Fibroblast of lung (primary cell): ENCODE data around the gene MEPE. TPM values are rescaled to one million over a fixed set of nuclear protein-coding genes. Genes with fewer than 3 reads are reported as not detected.

Experiments used
- DNase-seq, 2 donors: peaks; one replicate each; pipeline versions ENCODE4 v3.0.0 to v3.0.0-alpha.2; 2010; ENCODE audit warnings: low read depth in 2 of 2
- H2AFZ ChIP-seq: 2 replicates; pipeline ENCODE4 v1.5.1; 2012; ENCODE audit warnings: low read length, control low read depth, inconsistent platforms
- H3K27ac ChIP-seq: 2 replicates; pipeline ENCODE4 v1.5.1; 2011; ENCODE audit warnings: low read length, control low read depth; ENCODE audit not compliant: insufficient read depth
- H3K27me3 ChIP-seq: 2 replicates; pipeline ENCODE4 v1.5.1; 2011; ENCODE audit warnings: mild to moderate bottlenecking, low read length; ENCODE audit not compliant: control insufficient read depth, insufficient read depth
- H3K36me3 ChIP-seq: 2 replicates; pipeline ENCODE4 v1.5.1; 2011; ENCODE audit warnings: low read length; ENCODE audit not compliant: control insufficient read depth, insufficient read depth
- H3K4me1 ChIP-seq: 2 replicates; pipeline ENCODE4 v1.5.1; 2011; ENCODE audit warnings: low read length; ENCODE audit not compliant: control insufficient read depth, insufficient read depth; ENCODE audit errors: extremely low read depth
- H3K4me2 ChIP-seq: 2 replicates; pipeline ENCODE4 v1.5.1; 2011; ENCODE audit warnings: low read length, control low read depth; ENCODE audit not compliant: insufficient read depth; ENCODE audit errors: extremely low read depth
- H3K4me3 ChIP-seq, 4 experiments: fragments of 200-600 bp in 1 of 4; sonication (generic) in 1 of 4; replicated peaks in 1 of 4; 2 replicates each; pipeline ENCODE4 v1.5.1; 2011 to 2016; ENCODE audit warnings: low read length in 4 of 4, low read depth in 3 of 4, mild to moderate bottlenecking in 3 of 4, control low read depth in 2 of 4, inconsistent platforms in 1 of 4, mixed read lengths in 1 of 4; ENCODE audit not compliant: insufficient read depth in 1 of 4; ENCODE audit errors: control extremely low read depth in 1 of 4
- H3K79me2 ChIP-seq: 2 replicates; pipeline ENCODE4 v1.5.1; 2012; ENCODE audit warnings: mild to moderate bottlenecking, low read length, inconsistent platforms; ENCODE audit not compliant: control insufficient read depth, insufficient read depth
- H3K9ac ChIP-seq: 2 replicates; pipeline ENCODE4 v1.5.1; 2011; ENCODE audit warnings: mild to moderate bottlenecking, low read length, control low read depth; ENCODE audit not compliant: insufficient read depth
- H3K9me3 ChIP-seq: 2 replicates; pipeline ENCODE4 v1.5.1; 2012; ENCODE audit warnings: low read depth, low read length; ENCODE audit not compliant: control insufficient read depth, insufficient read depth
- H4K20me1 ChIP-seq: 2 replicates; pipeline ENCODE4 v1.5.1; 2011; ENCODE audit warnings: low read length; ENCODE audit not compliant: control insufficient read depth, insufficient read depth; ENCODE audit errors: extremely low read depth
- CTCF ChIP-seq, 2 donors: IDR thresholded peaks in 1 of 2; conservative IDR thresholded peaks in 1 of 2; 1 replicate in 1 of 2; 2 replicates in 1 of 2; pipeline ENCODE4 v1.5.1; 2011 to 2012; ENCODE audit warnings: low read length in 2 of 2, control low read depth in 1 of 2, inconsistent platforms in 1 of 2, low read depth in 1 of 2, mild to moderate bottlenecking in 1 of 2
- EZH2 ChIP-seq: IDR thresholded peaks from 2 replicates; pipeline ENCODE4 v1.5.1; 2012; ENCODE audit warnings: low read length, control low read depth, mild to moderate bottlenecking; ENCODE audit errors: missing control alignments
- polyA plus RNA-seq, 2 donors: library from polyadenylated mRNA; depleted of rRNA in 1 of 2; stranded (reverse) in 1 of 2; unstranded in 1 of 2; fragments of >200 nt; gene quantifications; 2 replicates each; pipeline ENCODE4 v1.2.1, GENCODE V29; 2011 to 2012; ENCODE audit warnings: missing spikeins in 1 of 2
- total RNA-seq: library from RNA; depleted of rRNA; stranded (reverse); fragments of >200 nt; gene quantifications from 2 replicates; pipeline ENCODE4 v1.2.1, GENCODE V29; 2014

The MEPE gene
- total and polyA plus RNA-seq, 2 donors (not counting 1 experiment from before 2014, with no cell fraction given): not detected

DNA sequence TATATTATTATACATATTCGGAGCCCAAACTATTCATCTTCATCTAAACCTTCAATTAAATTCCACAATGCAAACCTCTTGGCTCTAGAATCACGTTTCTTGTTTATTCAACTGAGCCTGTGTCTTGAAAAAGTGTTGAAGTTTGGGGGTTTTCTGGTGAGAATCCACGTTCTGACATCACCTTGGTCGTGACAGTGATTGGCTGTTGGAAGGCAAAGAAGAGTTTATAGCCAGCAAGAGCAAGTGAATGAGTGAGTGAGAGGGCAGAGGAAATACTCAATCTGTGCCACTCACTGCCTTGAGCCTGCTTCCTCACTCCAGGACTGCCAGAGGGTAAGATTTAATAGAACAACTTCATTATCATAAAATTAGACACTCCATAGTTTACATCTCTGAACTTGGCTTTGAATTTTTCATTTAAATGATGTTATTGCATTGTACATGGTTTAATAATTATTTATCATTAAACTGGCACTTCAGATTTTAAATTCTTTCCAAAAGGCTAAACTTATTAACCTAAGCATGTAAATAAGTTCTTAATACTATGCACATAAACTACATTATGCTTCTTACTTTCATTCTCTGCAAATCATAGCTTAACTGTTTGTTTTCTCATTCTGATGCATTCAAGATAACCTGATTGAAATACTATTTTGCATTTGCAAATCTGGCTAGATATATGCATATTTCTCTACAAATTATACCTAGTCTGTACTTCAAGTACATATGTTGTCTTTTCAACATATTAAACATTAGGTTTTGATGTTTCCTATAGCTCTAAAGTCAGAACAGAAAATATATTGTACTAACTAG, 33.3 kb upstream of the MEPE start, which contains the start of gene IBSP:
Gene IBSP (plus strand): TSS at position 254 of the 813 bp plus-strand sequence. CDS start 2,808 bp downstream, outside the sequence.
- H3K4me2 ChIP-seq: no peak within 1 kb of the TSS
- no peaks in the 10 kb centered on the region for H4K20me1 ChIP-seq
- no peak for TF ChIP-seq CTCF (conservative IDR thresholded peaks at IDR 0.05 in 1 of 2, IDR thresholded peaks at IDR 0.05 in 1 of 2; ENCODE audit: low read depth in 1 of 2, low read length in 2 of 2)
- no peak for TF ChIP-seq EZH2
- no peaks in the 10 kb centered on the region for H3K4me1 ChIP-seq
- no peaks in the 10 kb centered on the region for H3K27me3 ChIP-seq
- no peak within 1 kb of the TSS for H3K4me3 ChIP-seq
- no peak for DNase-seq
- H3K27ac ChIP-seq: no peak within 1 kb of the TSS
- no peaks in the 10 kb centered on the region for H3K79me2 ChIP-seq
- H2AFZ ChIP-seq: peak within 1 kb of the TSS; percentile 5
- no peaks in the 10 kb centered on the region for H3K9me3 ChIP-seq
- H3K9ac ChIP-seq: no peak within 1 kb of the TSS
- H3K36me3 ChIP-seq: no peaks in the 10 kb centered on the region

GRCh38 chr4:87802858-87803257, 29.9 kb upstream of the MEPE start:
- H3K79me2 ChIP-seq: no peaks in the 10 kb centered on the region
- H3K9me3 ChIP-seq: no peaks in the 10 kb centered on the region
- no peak for DNase-seq
- no peak overlapping the region for H3K4me2 ChIP-seq
- H3K9ac ChIP-seq: no peak overlapping the region
- H4K20me1 ChIP-seq: no peaks in the 10 kb centered on the region
- H2AFZ ChIP-seq: no peak overlapping the region
- no peak overlapping the region for H3K27ac ChIP-seq
- H3K4me3 ChIP-seq: no peak overlapping the region
- H3K4me1 ChIP-seq: no peaks in the 10 kb centered on the region
- H3K27me3 ChIP-seq: no peaks in the 10 kb centered on the region
- TF ChIP-seq CTCF (conservative IDR thresholded peaks at IDR 0.05 in 1 of 2, IDR thresholded peaks at IDR 0.05 in 1 of 2; ENCODE audit: low read depth in 1 of 2, low read length in 2 of 2) (no peak), EZH2 (no peak)
- no peaks in the 10 kb centered on the region for H3K36me3 ChIP-seq

- DNase-seq: no peak
- Histone ChIP-seq H3K79me2 (no peaks in the 10 kb centered on the region), H3K4me3 (no peak overlapping the region), H3K4me1 (no peaks in the 10 kb centered on the region), H3K9me3 (no peaks in the 10 kb centered on the region), H3K27ac (no peak overlapping the region), H4K20me1 (no peaks in the 10 kb centered on the region), H3K27me3 (no peaks in the 10 kb centered on the region), H3K4me2 (no peak overlapping the region), H3K9ac (no peak overlapping the region), H3K36me3 (no peaks in the 10 kb centered on the region), H2AFZ (no peak overlapping the region)
- TF ChIP-seq CTCF (conservative IDR thresholded peaks at IDR 0.05 in 1 of 2, IDR thresholded peaks at IDR 0.05 in 1 of 2; ENCODE audit: low read depth in 1 of 2, low read length in 2 of 2): no peak
- TF ChIP-seq EZH2: no peak
Observed at GRCh38 chr4:87803421-87803820, 29.3 kb upstream of the MEPE start.
